Measurements from ENCODE around the gene RAB25.
A peak's percentile ranks its signal among the peaks of the same experiment; 100 is the strongest.

RAB25 gene

DNA sequence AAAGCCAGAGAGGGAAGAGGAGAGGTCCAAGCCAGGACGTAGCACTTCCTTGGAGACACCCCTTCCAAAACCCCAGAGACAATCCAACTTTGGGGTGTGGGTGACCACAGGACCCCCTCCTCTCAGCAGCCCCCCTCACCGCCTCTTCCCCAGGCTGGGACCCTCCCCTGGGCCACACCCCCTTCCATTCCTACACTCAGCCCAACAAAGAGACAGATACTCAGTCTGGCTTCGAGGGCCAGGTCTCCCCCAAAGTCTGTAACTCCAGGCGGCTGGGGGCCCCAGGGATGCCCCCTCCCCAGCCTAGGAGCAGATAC lies 19.9 kb downstream of the RAB25 start:
- DNase-seq = no peak

DNA sequence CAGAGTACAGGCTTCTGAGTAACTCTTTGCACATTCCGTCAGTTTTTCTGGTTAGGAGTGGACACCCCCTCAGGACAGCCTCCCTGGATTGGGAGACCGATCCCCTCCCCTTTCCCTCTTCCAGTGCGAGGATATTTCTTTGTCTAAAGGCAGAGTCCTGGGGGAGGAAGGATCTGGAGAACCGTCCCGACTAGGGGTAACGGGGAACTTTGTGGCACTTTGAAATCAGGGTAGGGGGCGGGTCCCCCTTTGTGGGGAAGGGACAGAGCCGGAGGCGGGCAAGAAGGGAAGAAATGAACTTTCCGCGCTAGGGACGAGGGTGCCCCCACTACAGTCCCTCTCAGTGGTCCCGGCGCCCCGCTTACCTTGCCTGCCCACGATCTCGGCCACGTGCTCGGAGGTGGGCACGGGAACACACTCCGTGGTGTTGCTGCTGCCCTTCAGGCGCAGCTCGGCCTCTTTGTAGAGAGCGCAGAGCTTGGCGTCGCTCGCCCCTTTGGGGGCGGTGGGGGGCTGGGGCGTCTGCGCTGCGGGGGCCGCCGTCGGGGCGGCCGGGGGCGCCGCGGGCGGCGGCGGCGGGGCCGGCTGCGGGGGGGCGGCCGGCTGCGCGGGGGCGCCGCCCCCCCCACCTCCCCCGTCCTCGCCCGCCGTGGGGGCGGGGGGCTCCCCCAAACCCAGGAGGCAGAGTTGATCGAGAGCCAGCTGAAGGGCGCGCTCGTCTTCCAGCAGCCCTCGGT lies 20.4 kb downstream of the RAB25 start:
- DNase-seq = no peak

DNA sequence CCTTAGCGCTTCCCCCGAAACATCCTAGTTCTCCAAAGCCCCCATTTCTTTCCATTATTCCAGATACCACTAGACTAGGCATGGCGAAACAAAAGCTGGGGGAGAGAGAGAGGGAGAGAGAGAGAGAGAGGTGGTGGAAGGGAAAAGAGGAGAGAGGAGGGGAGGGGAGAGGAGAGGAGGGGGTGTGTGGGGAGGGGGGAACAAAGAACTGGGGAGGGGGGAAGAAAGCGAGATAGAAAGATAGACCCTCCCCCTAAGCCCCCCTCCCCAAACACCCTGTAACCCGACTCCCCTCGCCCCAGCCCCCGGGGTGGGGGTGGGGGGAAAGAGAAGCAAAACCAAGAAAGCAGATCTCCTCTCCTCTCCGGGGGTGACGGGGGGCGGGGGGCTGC lies 21.0 kb downstream of the RAB25 start:
- no peak for DNase-seq

- peak; percentile 61 for DNase-seq
Measured at GRCh38 chr1:156082309-156083091, 21.5 kb downstream of the RAB25 start, which contains the start of gene MEX3A. MEX3A (minus strand) TSS chr1:156082465; CDS start chr1:156081998, 467 bp downstream.

GRCh38 chr1:156083800-156084790 lies 23.1 kb downstream of the RAB25 start:
- no peak for DNase-seq

GRCh38 chr1:156086256-156086662 lies 25.3 kb downstream of the RAB25 start:
- DNase-seq = no peak

- no peak for DNase-seq
Measured at GRCh38 chr1:156089704-156090103, 28.7 kb downstream of the RAB25 start.

- no peak for DNase-seq
Measured at GRCh38 chr1:156090138-156090839, 29.3 kb downstream of the RAB25 start.

- peak; percentile 91 for DNase-seq
Measured at GRCh38 chr1:156090840-156091188, 29.9 kb downstream of the RAB25 start.

DNA sequence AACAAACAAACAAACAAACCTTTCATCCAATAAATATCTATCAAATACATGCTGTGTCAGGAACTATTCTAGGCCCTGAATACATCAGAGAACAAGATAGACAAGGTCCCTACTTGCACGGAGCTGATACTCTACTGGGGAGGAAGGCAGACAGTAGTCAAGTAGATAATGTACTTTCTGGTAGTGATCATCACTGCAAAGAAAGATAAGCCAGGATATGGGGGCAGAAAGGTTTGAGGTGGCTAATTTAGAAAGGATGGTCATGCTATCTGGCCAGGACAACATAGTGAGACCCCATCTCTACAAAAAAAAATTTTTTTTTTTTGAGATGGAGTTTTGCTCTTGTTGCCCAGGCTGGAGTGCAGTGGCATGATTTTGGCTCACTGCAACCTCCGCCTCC lies 30.6 kb downstream of the RAB25 start:
- DNase-seq = no peak

- DNase-seq = peak; percentile 49
Measured at GRCh38 chr1:156095906-156096508, 35.0 kb downstream of the RAB25 start.

DNA sequence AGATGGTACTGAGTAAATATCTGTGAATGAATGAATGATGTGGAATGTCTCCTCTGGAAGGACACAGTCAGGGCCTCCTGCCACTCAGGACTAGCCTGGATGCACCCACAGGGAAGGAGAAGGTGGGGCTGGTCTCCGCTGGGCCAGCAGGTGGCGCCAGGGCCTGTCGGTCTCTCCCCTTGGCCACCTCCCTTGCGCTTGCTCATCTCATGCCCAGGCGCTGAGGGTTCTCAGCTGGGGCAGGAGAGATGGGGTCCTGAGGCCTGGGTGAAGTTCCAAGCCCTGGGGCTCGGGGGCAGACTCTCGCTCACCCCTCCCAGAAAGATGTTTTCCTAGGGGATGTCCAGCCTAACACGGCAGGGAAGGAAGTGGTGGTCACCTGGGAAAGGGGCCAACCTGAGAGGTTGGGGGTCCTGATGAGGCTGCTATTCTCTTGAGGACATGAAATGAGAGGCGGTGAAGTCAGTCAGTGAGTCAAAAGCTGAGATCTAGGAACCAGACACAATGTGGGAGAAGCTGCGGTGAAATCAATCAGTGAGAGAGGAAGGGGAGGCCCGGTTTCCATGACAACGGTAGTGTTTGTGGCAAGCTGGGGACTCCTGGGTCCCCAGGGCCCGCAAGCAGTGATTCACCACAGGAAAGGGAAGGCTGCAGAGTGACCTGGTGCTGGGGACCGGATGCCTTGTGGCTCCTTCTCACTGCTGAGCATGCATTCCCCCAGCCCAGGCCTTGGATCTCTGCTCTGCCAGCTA lies 35.9 kb downstream of the RAB25 start:
- peak; percentile 99 for DNase-seq

DNA sequence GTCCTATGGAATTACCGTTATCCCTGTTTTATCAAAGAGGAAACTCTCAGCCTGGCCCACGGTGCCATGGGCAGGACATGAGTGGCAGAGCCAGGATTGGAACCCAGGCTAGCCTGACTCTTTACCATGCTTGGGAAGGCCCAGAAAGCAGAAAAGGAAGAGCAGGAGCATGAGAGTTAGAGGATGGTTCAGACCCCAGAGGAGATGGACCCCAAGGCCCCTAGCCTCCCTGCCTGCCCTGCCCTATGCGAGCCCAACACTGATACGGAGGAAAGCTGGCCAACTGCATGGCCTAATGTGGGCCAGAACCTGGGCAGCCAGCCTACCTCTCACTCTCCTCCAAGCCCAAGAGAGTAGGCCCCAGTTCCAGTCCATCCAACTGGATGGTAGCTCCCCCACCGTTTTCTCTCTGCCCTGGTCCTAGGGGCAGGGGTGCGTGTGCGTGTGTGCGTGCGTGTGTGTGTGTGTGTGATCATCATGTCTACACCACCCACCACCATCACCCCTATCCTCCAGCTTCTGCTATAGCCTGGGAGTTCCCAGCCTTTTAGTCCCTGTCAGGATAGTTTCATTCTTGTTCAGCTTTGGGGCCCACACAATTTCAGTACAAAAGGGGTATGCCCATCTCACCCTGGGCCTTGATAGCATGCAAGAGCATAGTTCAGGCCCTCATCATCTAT lies 36.7 kb downstream of the RAB25 start:
- peak; percentile 79 for DNase-seq

DNA sequence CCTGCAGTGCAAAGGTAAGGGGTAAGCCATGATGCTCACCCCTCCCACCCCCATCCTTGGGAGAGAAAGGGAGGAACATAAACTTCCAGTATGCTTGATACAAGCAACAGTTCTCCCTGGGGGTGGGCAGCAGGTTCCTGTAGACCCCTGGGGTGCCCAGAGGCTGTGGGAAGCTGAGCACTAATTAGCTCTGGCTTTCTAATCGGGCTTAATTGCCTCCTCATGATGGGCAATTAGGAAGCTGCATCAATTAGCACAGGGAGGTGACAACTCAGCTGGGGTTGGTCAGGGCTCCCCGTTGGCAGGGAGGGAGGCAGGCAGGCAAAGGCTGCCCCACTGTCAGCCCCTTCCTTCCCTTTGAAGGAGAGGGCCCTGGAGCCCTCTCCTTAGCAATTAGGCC lies 37.8 kb downstream of the RAB25 start:
- no peak for DNase-seq

- no peak for DNase-seq
Measured at GRCh38 chr1:156099282-156099681, 38.3 kb downstream of the RAB25 start.

GRCh38 chr1:156100205-156100995 lies 39.4 kb downstream of the RAB25 start:
- no peak for DNase-seq

DNA sequence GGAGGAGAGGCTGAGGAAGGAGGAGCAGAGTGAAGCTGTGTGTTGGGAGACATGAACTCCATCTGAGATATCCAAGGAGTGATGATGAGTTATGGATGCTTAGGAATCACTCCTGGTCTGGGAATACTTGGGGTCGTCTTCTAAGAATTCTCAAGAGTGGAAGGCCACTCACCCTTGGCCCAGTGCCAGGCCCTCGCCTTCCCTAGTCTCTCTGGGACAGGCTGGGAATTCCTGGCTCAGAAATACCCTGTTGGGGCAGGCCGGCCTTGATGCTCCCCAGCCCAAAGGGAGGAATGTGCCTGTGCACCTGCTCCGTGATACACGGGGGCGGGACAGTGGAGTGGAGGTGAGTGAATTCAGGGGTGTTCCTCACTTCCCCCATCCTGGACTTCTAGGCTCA lies 40.9 kb downstream of the RAB25 start:
- no peak for DNase-seq

- no peak for DNase-seq
Measured at GRCh38 chr1:156102633-156103511, 41.9 kb downstream of the RAB25 start.

GRCh38 chr1:156103521-156103947 lies 42.6 kb downstream of the RAB25 start:
- no peak for DNase-seq

All from activated CD4-positive, alpha-beta T cell treated with anti-CD3 and anti-CD28 coated beads, Interleukin-2, amount 50 U/mL, for 16 hours (primary cell).